HG03558 (cell line): ENCODE data around the gene NMRK1.

ENCODE experiments used
- ATAC-seq: cut with Tn5 transposase; IDR thresholded peaks from one replicate; pipeline ENCODE4 v1.9.1; 2021; ENCODE audit warnings: moderate number of reproducible peaks; ENCODE audit not compliant: unreplicated experiment; ENCODE audit errors: extremely low read depth

The NMRK1 gene

DNA sequence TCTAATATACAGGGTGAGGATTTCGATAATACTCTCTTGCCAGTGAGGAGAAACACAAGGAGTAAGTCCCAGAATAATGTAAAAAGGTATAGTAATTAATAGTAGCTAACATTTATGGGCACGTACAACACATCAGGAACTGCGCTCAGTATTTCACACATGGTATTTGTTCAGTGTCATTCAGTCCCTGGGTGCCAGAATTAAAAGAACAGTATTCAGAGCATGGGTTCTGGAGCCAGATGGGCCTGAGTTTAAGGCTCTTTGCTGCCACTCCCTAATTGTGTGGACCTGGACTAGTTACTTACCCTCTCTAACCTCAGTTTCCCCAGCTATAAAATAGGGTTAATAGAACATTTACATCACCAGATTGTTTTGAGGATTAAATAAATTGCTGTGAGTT is 16.7 kb upstream of the NMRK1 start:
- no peak for ATAC-seq

DNA sequence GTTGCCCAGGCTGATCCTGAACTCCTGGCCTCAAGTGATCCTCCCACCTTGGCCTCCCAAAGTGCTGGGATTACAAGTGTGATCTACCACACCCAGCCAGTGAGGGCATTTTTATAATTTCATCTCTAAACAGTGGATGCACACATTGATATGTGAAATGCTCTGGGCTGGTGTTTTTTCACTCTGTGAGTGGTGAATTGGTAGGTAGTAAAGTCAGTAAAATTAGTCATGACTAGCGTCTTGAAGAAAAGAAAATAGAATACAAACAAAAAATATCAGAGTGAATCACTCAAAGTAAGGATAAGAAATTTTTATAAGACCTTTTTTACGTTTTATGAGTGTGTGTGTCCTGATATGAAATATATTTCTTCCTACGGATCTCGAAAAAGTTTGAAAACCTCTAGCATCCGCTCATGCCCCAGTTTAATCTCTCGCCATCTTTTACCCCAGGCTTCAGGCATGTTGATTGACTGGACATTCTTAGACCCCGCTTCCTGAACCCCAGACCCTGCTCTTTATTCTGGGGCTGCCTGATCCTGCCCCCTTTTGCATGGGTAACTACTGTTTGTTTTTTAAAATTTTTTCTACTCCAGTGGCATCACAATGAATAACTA is 14.3 kb upstream of the NMRK1 start:
- ATAC-seq: no peak

GRCh38 chr9:75101004-75101588 is 13.1 kb upstream of the NMRK1 start:
- ATAC-seq: no peak

DNA sequence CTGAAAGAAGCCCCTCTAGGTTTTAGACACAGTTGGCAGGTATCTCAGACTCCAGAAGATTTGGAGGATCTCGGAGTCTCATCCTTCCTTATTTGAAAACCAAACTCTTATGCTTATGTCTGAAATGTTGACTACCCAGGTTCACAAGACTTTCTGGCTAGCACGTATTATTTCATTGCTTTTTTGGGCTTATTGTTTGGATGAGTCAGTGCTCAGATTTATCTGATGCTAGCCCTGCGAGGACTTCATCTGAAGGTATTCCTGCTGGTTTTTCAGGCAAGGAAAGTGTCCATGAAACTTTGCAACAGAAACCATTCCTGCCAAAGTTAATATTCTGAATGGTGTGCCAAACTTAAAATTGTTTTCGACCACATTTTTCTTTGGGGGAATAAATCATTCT is 8.8 kb upstream of the NMRK1 start:
- ATAC-seq: no peak

GRCh38 chr9:75092766-75093165 is 4.8 kb upstream of the NMRK1 start:
- ATAC-seq: no peak

GRCh38 chr9:75090579-75090978 is 2.6 kb upstream of the NMRK1 start:
- ATAC-seq: no peak

- no peak for ATAC-seq
Observed at GRCh38 chr9:75089373-75089766, 1.4 kb upstream of the NMRK1 start.

DNA sequence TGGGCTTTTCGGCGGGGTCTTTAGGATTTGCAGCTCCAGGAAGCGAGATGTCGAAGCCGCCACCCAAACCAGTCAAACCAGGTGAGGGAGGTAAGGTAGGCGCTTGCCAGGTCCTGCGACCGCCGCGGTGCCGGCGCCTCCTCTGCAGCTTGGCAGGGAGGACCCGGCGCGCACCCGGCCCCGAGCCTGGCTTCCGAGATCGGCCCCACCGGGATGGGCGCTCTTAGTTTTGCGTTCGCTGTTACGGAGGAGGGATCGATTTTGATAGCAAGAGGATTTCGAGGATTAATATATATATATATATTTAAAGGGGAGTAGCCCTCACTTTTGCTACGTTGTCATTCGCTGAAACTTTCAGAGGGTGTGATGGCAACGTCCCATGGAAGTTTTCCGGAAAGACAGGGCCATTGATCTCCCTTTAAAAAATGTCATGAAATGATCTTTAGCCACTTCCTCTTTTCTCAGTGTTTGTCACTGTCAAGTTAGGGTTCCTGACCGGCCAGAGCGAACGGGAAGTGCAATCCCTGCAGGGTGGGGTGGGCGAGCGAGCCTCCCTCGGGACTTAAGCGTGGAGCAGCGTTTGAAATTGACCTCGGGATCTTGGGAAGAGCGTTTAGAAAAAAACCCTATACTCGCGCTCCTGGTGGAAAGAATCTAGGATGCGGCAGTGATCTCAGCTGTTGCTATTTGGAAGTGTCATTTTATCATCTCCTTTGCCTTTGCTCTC is 854 bp upstream of the NMRK1 start:
- ATAC-seq: peak; percentile 13

- no peak for ATAC-seq
Observed at GRCh38 chr9:75087289-75087823, 599 bp downstream of the NMRK1 start.

DNA sequence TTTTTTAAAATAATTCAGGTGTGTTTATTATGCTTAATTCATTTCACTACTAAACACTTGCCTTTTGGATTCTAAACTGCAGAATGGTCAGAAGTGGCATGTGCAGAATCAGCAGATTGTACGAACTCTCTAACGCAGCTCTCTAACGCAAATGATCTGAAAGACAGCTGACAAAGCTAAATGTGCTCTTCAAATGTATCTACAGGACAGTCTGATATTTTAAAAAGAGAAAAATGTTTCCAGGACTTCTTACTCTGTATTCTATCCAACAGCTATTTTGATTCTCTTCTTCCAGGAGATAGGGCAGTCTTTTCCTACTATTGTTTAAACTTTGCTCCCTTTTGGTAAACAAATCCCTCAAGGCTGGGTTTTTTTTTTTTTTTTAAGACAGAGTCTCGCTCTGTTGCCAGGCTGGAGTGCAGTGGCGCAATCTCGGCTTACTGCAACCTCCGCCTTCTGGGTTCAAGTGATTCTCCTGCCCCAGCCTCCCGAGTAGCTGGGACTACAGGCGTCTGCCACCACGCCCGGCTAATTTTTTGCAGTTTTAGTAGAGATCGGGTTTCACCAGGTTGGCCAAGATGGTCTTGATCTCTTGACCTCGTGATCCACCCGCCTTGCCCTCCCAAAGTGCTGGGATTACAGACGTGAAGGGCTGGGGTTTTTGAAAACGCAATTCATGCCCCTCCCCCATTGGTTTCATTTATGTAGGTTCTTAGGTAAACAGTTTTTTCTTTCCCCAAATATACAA is 1.2 kb downstream of the NMRK1 start:
- ATAC-seq: no peak

GRCh38 chr9:75085640-75086039 is 2.3 kb downstream of the NMRK1 start:
- no peak for ATAC-seq

DNA sequence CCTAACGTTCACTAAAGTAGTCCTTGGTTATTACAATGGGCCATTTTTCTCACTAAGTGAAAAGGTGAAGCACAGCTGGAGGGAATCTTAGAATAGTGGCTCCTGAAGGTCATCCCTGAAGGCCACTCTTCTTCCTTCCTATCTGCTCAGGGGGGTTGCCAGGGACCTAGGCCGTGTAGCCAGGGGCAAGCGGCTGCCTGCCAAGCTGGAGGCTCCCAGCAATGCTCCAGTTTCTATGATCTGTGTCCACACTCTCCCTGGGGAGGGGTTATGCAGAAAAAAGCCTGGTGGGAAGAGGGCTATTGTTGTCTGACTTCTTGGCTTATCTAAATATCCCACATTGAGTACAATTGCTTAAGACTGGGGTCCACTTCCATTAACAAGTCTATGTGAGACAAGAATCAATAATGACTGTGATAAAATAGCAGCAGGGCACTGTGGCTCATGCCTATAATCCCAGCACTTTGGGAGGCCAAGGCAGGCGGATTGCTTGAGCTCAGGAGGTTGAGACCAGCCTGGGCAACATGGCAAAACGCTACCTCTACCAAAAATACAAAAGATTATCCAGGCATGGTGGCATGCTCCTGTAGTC is 3.8 kb downstream of the NMRK1 start:
- no peak for ATAC-seq

DNA sequence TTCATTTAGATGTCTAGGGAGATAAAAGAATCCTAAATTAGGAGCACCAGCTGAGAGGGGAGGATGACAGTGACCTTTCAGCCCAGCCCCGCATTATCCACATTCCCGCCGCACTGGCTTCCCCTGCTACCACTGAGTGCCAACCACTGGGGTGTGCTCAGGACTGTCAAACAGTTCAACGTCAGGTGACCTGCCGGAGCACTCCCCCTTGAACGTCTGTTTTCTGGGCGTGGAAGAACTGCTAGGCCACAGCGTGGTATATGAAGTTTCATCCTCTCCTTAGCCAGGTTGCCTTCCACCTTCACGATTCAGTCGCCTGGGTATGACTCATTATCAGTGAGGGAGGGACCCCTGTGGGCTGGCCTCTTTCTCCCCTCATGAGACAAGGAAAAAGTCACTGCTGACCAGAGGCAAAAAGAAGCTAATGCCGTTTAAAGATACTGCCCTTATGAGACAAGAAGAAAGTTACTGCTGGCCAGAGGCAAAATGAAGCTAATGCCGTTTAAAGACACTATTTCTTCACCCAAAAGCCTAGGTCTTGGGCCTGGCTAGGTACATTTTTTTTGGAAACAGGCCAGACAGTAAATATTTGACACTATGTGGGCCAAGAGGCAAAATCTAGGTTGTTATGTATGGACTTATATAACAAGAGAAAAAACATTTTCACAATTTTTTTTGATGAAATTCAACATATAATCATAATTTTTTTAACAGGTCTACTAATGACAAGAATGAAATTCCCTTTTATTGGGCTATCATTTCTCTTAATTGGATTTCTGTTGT is 4.6 kb downstream of the NMRK1 start:
- ATAC-seq: no peak

DNA sequence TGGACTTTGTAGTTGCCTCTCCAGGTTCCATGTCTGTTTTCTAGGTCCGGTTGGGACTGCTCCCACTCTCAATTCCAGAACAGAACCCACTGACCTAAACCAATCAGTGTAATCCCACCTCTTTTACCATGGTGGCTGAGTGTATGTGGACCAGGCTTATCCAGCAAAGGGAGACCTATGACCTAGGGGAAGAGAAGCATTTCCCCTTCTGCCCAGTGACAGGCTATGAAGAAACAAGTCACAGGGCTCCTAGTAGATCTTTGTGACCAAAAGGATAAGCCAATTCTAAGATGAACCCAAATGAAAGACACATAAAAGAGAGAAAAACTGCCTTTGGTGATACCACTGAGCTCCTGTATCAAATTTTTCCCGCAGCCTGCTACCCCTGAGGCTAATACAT is 6.3 kb downstream of the NMRK1 start:
- ATAC-seq: no peak

DNA sequence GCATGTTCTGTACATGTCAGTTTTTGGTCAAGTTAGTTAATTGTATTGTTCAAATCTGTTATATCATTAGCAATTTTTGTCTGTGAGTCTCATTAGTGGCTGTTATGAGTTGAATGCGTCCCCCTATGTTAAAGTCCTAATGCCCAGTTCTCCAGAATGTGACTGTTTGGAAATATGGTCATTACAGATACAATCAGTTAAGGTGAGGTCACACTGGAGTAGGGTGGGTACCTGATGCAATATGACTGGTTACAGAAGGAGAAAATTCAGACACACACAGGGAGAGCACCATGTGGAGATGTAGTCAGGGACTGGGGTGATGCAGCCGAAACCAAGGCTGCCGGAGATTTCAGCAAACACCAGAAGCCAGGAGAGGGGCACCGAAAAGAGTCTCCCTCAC is 15.1 kb downstream of the NMRK1 start:
- ATAC-seq: no peak

- no peak for ATAC-seq
Observed at GRCh38 chr9:75071530-75072122, 16.3 kb downstream of the NMRK1 start.

DNA sequence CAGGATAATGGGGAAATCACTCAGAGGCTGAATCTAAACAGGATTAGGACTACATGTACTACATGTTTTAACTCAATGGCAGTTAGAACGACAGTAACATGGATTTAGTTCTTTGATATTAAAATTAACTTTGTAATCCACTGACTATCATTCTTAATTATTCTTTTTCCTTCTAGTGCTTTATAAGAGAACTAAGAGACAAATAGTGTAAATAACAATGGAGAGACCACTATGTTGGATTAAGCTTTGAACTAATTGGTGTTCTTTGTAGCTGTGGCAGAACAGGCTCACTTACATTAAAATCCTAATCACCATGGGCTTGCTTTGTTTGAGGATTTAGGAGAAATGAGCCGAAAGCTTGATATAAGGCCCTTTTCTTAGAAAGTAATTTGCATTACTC is 18.8 kb downstream of the NMRK1 start:
- ATAC-seq: no peak

- no peak for ATAC-seq
Observed at GRCh38 chr9:75067894-75068293, 20.1 kb downstream of the NMRK1 start.

DNA sequence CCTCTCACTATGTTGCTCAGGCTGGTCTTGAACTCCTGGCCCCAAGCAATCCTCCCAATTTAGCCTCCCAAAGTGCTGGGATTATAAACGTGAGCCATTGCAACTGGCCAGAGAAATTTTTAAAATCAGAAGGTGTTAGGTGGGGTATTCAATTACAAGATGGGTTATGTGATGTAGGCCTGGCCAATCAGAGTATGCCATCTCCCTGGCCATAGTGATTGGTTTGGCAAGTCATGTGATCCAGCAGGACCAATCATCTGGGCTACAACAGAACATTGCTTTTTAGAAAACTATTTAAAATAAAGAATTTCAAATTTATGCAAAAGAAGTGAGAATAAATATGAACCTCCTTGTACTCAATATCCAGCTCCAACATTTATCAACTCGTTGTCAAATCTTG is 22.4 kb downstream of the NMRK1 start:
- no peak for ATAC-seq
